Measurements from ENCODE around the gene CTCFL. TPM values are rescaled to one million over a fixed set of nuclear protein-coding genes. Genes with fewer than 3 reads are reported as not detected.
"Not testable (repeated sequence)": the region's sequence is repeated elsewhere in the genome, so short reads cannot be mapped to it uniquely, and the experiment has no call there.

Gene CTCFL
- total RNA-seq, 1 donor from 2014 or later, result not detected

- DNase-seq, result no peak
These were observed 11.3 kb upstream of the CTCFL start for GRCh38 chr20:57536120-57536708.

- no peak for DNase-seq
These were observed 10.4 kb upstream of the CTCFL start for GRCh38 chr20:57535297-57535696.

GRCh38 chr20:57532104-57532503 lies 7.2 kb upstream of the CTCFL start:
- DNase-seq, result no peak

- DNase-seq, result no peak
These were observed 5.5 kb upstream of the CTCFL start for GRCh38 chr20:57530327-57530981.

- no peak for DNase-seq
These were observed 4.9 kb upstream of the CTCFL start for GRCh38 chr20:57529810-57530209.

- no peak for DNase-seq
These were observed 4.2 kb upstream of the CTCFL start for GRCh38 chr20:57529160-57529585.

- DNase-seq, result no peak
These were observed 3.2 kb upstream of the CTCFL start for GRCh38 chr20:57528148-57528547.

- DNase-seq, result no peak
These were observed 2.8 kb upstream of the CTCFL start for GRCh38 chr20:57527728-57528127.

GRCh38 chr20:57526885-57527460 lies 2.0 kb upstream of the CTCFL start:
- no peak for DNase-seq

- peak; percentile 15 for DNase-seq
These were observed 1.3 kb upstream of the CTCFL start for GRCh38 chr20:57526087-57526884.

- no peak for DNase-seq
These were observed 567 bp upstream of the CTCFL start for GRCh38 chr20:57525328-57526086.

- no peak for DNase-seq
These were observed 1.2 kb downstream of the CTCFL start for GRCh38 chr20:57523782-57524181.

- no peak for DNase-seq
These were observed 2.4 kb downstream of the CTCFL start for GRCh38 chr20:57522380-57523140.

- no peak for DNase-seq
These were observed 7.0 kb downstream of the CTCFL start for GRCh38 chr20:57517904-57518303.

- DNase-seq, result peak; percentile 84
These were observed 10.6 kb downstream of the CTCFL start for GRCh38 chr20:57514273-57514751.

- DNase-seq, result no peak
These were observed 11.7 kb downstream of the CTCFL start for GRCh38 chr20:57513199-57513598.

GRCh38 chr20:57512432-57512831 lies 12.5 kb downstream of the CTCFL start:
- no peak for DNase-seq

GRCh38 chr20:57511709-57512108 lies 13.2 kb downstream of the CTCFL start:
- DNase-seq, result not testable (repeated sequence)

GRCh38 chr20:57509665-57510237 lies 15.2 kb downstream of the CTCFL start:
- DNase-seq, result peak; percentile 32

GRCh38 chr20:57508831-57509230 lies 16.1 kb downstream of the CTCFL start:
- no peak for DNase-seq

- DNase-seq, result no peak
These were observed 16.6 kb downstream of the CTCFL start for GRCh38 chr20:57508381-57508780.

Measured in dermis blood vessel endothelial cell (primary cell).